Thoracic aorta (tissue), 2 donors: Measurements from ENCODE around the gene SRRD. TPM values are rescaled to one million over a fixed set of nuclear protein-coding genes. Genes with fewer than 3 reads are reported as not detected.

Experiments
- ATAC-seq: fragments of 150-250 bp; one replicate; pipeline ENCODE4 v1.8.0; 2017; ENCODE audit warnings: low read depth; ENCODE audit not compliant: insufficient number of reproducible peaks, low FRiP score
- DNase-seq: peaks from one replicate; pipeline ENCODE4 v3.0.0-alpha.2; 2020; ENCODE audit warnings: low spot score
- H3K27ac ChIP-seq, 2 donors: fragments of 200-600 bp; sonication (generic); 1 replicate in 1 of 2; 2 replicates in 1 of 2; pipeline ENCODE4 v1.5.1; 2016; ENCODE audit warnings: mild to moderate bottlenecking in 2 of 2, moderate library complexity in 2 of 2
- H3K27me3 ChIP-seq: fragments of 200-600 bp; sonication (generic); replicated peaks from 2 replicates; pipeline ENCODE4 v1.6.0; 2016; ENCODE audit warnings: mild to moderate bottlenecking; ENCODE audit not compliant: insufficient read depth
- H3K36me3 ChIP-seq: fragments of 200-600 bp; sonication (generic); one replicate; pipeline ENCODE4 v1.5.1; 2016
- H3K4me1 ChIP-seq, 2 donors: fragments of 200-600 bp; sonication (generic); 1 replicate in 1 of 2; 2 replicates in 1 of 2; pipeline versions ENCODE4 v1.5.1 to v1.6.0; 2016; ENCODE audit warnings: low read depth in 2 of 2, mild to moderate bottlenecking in 1 of 2; ENCODE audit not compliant: control insufficient read depth in 1 of 2
- H3K4me3 ChIP-seq: fragments of 200-600 bp; sonication (generic); 2 replicates; pipeline ENCODE4 v1.5.1; 2016; ENCODE audit warnings: mild to moderate bottlenecking
- H3K9me3 ChIP-seq: fragments of 200-600 bp; sonication (generic); 2 replicates; pipeline ENCODE4 v1.5.1; 2016
- CTCF ChIP-seq: fragments of 200-600 bp; sonication (generic); IDR thresholded peaks from one replicate; pipeline ENCODE4 v1.5.1; 2019; ENCODE audit warnings: antibody characterized with exemption
- total RNA-seq, 2 donors: library from RNA; depleted of rRNA; stranded (reverse); fragments of >200 nt; gene quantifications; one replicate each; pipeline versions ENCODE4 v1.1.0 to v1.2.3, GENCODE V29; 2016

Gene SRRD
- total RNA-seq, 2 donors from 2014 or later: 8.3 to 31.3 TPM

- H3K9me3 ChIP-seq: no peaks in the 10 kb centered on the region
- no peak overlapping the region for H3K27ac ChIP-seq
- H3K4me3 ChIP-seq: no peak overlapping the region
- no peak for TF ChIP-seq CTCF
- H3K4me1 ChIP-seq: no peaks in the 10 kb centered on the region
- ATAC-seq (no peak), DNase-seq (no peak)
- no peaks in the 10 kb centered on the region for H3K27me3 ChIP-seq
- H3K36me3 ChIP-seq: peaks cover 8% of the 10 kb centered on the region
Observed at GRCh38 chr22:26535603-26535908, 51.9 kb downstream of the SRRD start.

GRCh38 chr22:26536056-26536761 is 52.5 kb downstream of the SRRD start:
- no peak overlapping the region for H3K4me3 ChIP-seq
- H3K9me3 ChIP-seq: no peaks in the 10 kb centered on the region
- H3K36me3 ChIP-seq: peaks cover 14% of the 10 kb centered on the region
- H3K4me1 ChIP-seq: no peaks in the 10 kb centered on the region
- no peak for TF ChIP-seq CTCF
- DNase-seq (no peak), ATAC-seq (no peak)
- H3K27me3 ChIP-seq: no peaks in the 10 kb centered on the region
- H3K27ac ChIP-seq: no peak overlapping the region

GRCh38 chr22:26536762-26537134 is 53.1 kb downstream of the SRRD start:
- peaks cover 17% of the 10 kb centered on the region for H3K36me3 ChIP-seq
- H3K9me3 ChIP-seq: no peaks in the 10 kb centered on the region
- no peaks in the 10 kb centered on the region for H3K4me1 ChIP-seq
- H3K27ac ChIP-seq: no peak overlapping the region
- no peak for DNase-seq
- TF ChIP-seq CTCF: no peak
- H3K27me3 ChIP-seq: no peaks in the 10 kb centered on the region
- no peak for ATAC-seq
- H3K4me3 ChIP-seq: no peak overlapping the region

- ATAC-seq: no peak
Observed at GRCh38 chr22:26540119-26540518, 56.4 kb downstream of the SRRD start.

GRCh38 chr22:26541167-26541819 is 57.6 kb downstream of the SRRD start:
- Histone ChIP-seq H3K9me3 (no peaks in the 10 kb centered on the region), H3K36me3 (peaks cover 13% of the 10 kb centered on the region)

More at GRCh38 chr22:26540119-26540518, 56.4 kb downstream of the SRRD start:
- DNase-seq: no peak
- Histone ChIP-seq H3K36me3 (peaks cover 13% of the 10 kb centered on the region), H3K4me1 (no peaks in the 10 kb centered on the region), H3K4me3 (no peak overlapping the region), H3K9me3 (no peaks in the 10 kb centered on the region), H3K27me3 (no peaks in the 10 kb centered on the region), H3K27ac (no peak overlapping the region)
- TF ChIP-seq CTCF: no peak

More at GRCh38 chr22:26541167-26541819, 57.6 kb downstream of the SRRD start:
- Histone ChIP-seq H3K4me3 (no peak overlapping the region), H3K27me3 (no peaks in the 10 kb centered on the region), H3K27ac (no peak overlapping the region), H3K4me1 (no peaks in the 10 kb centered on the region)
- no peak for TF ChIP-seq CTCF
- no peak for ATAC-seq
- no peak for DNase-seq
